ENCODE results near the gene CCDC146.
"Not testable (repeated sequence)": the region's sequence is repeated elsewhere in the genome, so short reads cannot be mapped to it uniquely, and the experiment has no call there.

Gene CCDC146

DNA sequence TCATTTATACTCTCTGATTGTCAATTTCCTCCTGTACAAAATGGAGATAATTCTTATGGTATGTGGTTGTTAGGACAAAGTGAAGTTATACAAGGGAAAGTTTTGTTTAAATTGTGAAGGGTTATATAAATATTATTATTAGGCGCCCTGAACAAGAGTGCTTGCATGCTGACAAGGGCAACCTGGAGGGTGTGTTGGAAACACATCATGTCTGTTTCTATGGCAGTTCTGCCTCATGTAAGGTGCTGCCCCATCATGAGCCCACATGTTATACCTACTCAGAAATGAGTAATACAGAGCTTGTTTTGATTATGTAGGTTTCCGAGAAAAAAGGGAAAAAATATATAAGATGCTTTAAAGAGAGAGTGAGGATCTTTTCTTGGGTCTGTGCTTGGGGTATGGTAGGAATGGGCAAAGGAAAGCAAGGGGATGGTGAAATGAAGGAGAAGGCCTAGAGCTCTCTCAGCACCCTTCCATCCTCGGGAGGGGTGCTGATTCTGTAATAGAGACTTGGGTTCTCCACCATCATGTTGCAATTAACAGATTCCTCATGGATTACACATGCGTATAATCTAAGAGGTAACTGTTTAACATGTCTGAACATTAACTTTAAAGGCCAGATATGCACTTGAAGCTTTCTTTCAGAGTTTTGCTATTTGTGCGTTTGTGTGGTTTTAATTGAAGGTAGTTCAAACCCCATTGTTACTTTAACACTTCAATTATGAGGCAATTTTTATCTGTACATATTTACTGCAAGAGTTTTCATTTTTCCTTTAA, 33.4 kb downstream of the CCDC146 start:
- H3K4me3 ChIP-seq (ENCODE audit: low read depth in 1 of 2, low read length in 2 of 2); H3K9me3 ChIP-seq (ENCODE audit: low read length); H3K4me1 ChIP-seq (ENCODE audit: insufficient read depth, low read length); H3K36me3 ChIP-seq (ENCODE audit: insufficient read depth, low read length); H3K9ac ChIP-seq (ENCODE audit: low read length); H3K27ac ChIP-seq (ENCODE audit: low read depth, low read length); H3K27me3 ChIP-seq (ENCODE audit: control insufficient read depth in 1 of 2, insufficient read depth in 2 of 2, low read length in 2 of 2): not testable (repeated sequence)

DNA sequence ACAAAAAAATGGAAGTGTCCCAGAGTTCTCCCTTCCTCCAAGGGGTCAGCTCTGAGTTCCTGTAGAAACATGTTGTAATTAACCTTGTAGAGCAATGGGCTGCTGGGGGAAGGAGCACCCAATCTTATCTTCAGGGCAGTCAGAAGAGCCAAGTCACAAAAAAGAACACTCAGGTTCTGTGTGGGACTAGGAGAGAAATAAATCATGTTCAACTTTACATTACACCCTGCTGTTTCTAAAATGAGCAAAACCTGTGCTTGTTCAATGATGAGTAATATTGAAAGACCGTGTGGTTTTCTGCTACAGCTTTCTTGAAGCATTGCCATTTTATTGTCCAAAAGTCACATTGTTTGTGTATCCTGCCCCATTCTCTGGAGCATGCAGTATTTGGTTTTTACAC, 34.6 kb downstream of the CCDC146 start:
- not testable (repeated sequence) for H3K4me1 ChIP-seq (ENCODE audit: insufficient read depth, low read length); H3K27ac ChIP-seq (ENCODE audit: low read depth, low read length); H3K9ac ChIP-seq (ENCODE audit: low read length); H3K9me3 ChIP-seq (ENCODE audit: low read length); H3K36me3 ChIP-seq (ENCODE audit: insufficient read depth, low read length); H3K27me3 ChIP-seq (ENCODE audit: control insufficient read depth in 1 of 2, insufficient read depth in 2 of 2, low read length in 2 of 2); H3K4me3 ChIP-seq (ENCODE audit: low read depth in 1 of 2, low read length in 2 of 2)

DNA sequence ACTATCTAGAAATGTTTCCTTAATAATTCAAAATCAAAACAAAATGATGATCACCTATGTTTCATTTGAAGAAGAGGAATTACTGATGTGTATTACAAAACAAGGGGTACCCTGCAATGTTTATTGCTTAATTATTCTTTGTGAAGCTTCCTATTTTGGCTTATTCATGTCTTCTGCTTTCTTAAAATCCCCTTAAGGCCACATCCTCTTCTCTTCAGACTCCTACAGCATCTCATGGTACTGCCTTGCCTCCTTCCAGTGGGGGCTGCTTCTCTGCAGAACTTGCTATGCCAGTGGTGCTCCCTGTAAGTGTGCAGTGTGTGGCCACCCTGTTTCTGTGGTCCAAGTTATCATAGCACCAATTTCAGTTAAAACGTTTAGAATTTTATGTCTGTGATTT, 35.0 kb downstream of the CCDC146 start:
- H3K36me3 ChIP-seq (ENCODE audit: insufficient read depth, low read length), result no peaks in the 10 kb centered on the region
- no peak overlapping the region for H3K27ac ChIP-seq (ENCODE audit: low read depth, low read length)
- no peaks in the 10 kb centered on the region for H3K9me3 ChIP-seq (ENCODE audit: low read length)
- H3K27me3 ChIP-seq (ENCODE audit: control insufficient read depth in 1 of 2, insufficient read depth in 2 of 2, low read length in 2 of 2), result no peaks in the 10 kb centered on the region
- H3K4me3 ChIP-seq (ENCODE audit: low read depth in 1 of 2, low read length in 2 of 2), result no peak overlapping the region
- H3K4me1 ChIP-seq (ENCODE audit: insufficient read depth, low read length), result peaks cover 5% of the 10 kb centered on the region
- H3K9ac ChIP-seq (ENCODE audit: low read length), result no peak overlapping the region

DNA sequence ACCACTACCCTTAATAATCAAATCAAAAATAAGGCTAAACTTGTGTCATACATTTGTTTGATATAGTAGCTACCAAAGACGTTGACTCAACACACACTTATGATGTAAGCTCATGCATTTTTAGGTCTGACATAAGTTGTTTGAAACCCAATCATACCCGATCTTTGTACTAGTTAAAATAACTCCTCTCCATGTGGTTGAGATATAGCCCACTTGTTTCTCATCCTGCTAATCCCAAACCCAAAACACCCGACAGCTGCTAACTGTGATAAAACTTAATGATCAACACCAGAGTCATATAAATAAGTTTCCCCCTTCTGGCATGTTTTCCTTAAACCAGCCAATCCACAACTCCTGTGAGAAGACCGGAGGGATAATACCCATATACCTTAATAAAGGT, 48.7 kb downstream of the CCDC146 start:
- H3K9me3 ChIP-seq (ENCODE audit: low read length); H3K27me3 ChIP-seq (ENCODE audit: control insufficient read depth in 1 of 2, insufficient read depth in 2 of 2, low read length in 2 of 2); H3K9ac ChIP-seq (ENCODE audit: low read length); H3K36me3 ChIP-seq (ENCODE audit: insufficient read depth, low read length); H3K4me3 ChIP-seq (ENCODE audit: low read depth in 1 of 2, low read length in 2 of 2); H3K27ac ChIP-seq (ENCODE audit: low read depth, low read length); H3K4me1 ChIP-seq (ENCODE audit: insufficient read depth, low read length): not testable (repeated sequence)

DNA sequence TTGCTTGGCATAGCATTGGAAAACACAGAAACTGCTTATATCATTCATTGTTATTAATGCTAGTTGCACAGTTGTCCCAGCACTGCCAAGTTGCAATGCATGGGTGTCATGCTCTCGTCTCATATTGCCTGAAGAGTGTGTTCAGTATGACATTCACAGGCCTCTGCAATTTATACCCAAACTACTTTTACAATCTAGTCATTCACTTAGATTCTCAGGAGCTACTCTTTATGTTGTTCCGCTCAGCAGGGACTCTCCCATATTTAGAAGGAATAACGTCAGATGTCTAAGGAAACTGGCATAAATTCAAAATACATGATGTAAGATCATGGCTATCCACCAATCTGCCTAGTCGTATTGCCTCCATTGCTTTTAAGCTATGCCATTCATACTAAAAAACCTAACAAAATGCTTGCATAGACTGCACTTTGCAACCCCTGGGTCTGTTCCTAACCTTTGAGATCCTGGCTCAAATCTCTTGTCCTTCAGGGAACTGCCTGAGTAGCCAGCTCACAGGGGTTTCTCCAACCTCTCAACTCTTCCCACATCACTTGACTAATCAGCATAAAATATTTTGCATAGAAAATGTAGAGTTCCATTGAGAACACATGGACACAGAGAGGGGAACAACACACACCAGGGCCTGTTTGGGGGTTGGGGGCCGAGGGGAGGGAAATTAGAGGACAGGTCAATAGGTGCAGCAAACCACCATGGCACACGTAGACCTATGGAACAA, 50.2 kb downstream of the CCDC146 start:
- H3K27me3 ChIP-seq (ENCODE audit: control insufficient read depth in 1 of 2, insufficient read depth in 2 of 2, low read length in 2 of 2); H3K36me3 ChIP-seq (ENCODE audit: insufficient read depth, low read length); H3K9me3 ChIP-seq (ENCODE audit: low read length); H3K4me1 ChIP-seq (ENCODE audit: insufficient read depth, low read length); H3K4me3 ChIP-seq (ENCODE audit: low read depth in 1 of 2, low read length in 2 of 2); H3K9ac ChIP-seq (ENCODE audit: low read length); H3K27ac ChIP-seq (ENCODE audit: low read depth, low read length): not testable (repeated sequence)

DNA sequence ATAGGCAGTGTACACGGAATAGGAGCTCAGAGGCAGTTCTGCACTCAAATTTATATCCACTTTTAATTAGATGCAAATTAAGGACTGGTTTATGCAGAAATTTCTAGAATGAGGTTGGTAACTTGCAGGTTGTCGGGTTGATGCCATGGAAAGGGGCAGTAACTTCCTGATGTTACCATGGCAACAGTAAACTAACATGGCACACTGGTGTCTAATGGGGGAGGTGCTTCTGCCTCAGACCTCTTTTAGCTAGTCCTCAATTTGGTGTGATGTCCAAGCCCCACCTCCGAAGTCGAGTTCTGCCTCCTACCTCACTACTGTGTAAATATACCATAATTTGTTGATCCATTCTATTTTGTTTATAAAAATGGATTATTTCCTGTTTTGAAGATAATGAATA, 52.0 kb downstream of the CCDC146 start:
- not testable (repeated sequence) for H3K27ac ChIP-seq (ENCODE audit: low read depth, low read length); H3K9me3 ChIP-seq (ENCODE audit: low read length); H3K4me3 ChIP-seq (ENCODE audit: low read depth in 1 of 2, low read length in 2 of 2)

DNA sequence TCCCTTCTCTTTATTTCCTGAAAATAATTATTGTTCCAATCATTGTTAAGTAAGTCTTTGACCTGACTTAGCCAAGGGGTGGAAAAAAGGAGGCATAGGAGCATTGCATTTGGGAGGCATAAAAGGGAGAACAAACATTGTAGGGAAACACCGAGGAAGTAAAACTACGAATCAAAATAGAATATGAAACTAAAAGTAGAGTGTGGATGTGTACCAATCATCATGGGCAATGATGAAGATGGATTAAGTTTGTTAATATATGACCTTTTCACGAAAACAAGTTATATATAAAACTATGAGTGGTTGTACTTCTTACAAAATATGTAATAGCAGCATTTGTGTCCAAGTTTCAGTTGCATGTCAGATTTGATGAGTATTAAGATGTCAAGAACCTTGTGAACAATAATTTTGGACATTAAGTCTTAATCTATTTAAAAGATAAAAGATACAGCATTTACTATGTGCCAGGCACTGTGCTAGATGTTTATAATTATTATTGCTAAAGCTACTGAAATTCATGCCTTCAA, 52.9 kb downstream of the CCDC146 start:
- not testable (repeated sequence) for H3K27me3 ChIP-seq (ENCODE audit: control insufficient read depth in 1 of 2, insufficient read depth in 2 of 2, low read length in 2 of 2); H3K4me1 ChIP-seq (ENCODE audit: insufficient read depth, low read length); H3K9ac ChIP-seq (ENCODE audit: low read length); H3K9me3 ChIP-seq (ENCODE audit: low read length); H3K27ac ChIP-seq (ENCODE audit: low read depth, low read length); H3K4me3 ChIP-seq (ENCODE audit: low read depth in 1 of 2, low read length in 2 of 2); H3K36me3 ChIP-seq (ENCODE audit: insufficient read depth, low read length)

More for the DNA sequence above, 52.0 kb downstream of the CCDC146 start:
- H3K36me3 ChIP-seq (ENCODE audit: insufficient read depth, low read length); H3K27me3 ChIP-seq (ENCODE audit: control insufficient read depth in 1 of 2, insufficient read depth in 2 of 2, low read length in 2 of 2); H3K9ac ChIP-seq (ENCODE audit: low read length); H3K4me1 ChIP-seq (ENCODE audit: insufficient read depth, low read length): not testable (repeated sequence)

DNA sequence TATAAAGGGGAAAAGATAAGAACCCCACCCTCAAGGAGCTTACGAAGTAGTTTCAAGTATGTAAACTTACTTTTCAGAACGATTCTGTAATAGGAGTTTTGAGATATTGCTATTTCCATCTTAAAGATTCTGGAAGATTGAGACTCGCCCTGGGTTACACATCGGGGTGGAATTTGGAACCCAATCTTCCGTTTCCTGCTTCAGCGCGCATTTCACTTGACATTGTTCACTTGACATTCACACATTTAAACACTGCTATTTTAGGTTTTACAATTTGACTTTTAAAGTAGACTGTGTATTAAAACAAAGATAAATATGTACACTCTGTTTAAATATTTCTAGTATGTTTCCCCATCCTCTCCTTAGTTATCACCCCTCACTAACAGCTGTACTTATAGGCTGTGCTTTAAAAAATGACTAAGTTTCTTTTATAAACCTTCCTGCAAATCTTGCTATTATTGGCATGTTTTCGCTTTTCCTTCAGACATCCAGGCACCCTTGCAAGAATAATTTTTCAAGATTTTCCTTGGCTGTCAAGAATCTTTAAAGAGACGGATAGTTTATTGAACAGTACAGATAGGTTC, 55.0 kb downstream of the CCDC146 start:
- H3K4me3 ChIP-seq (ENCODE audit: low read depth in 1 of 2, low read length in 2 of 2); H3K4me1 ChIP-seq (ENCODE audit: insufficient read depth, low read length); H3K27ac ChIP-seq (ENCODE audit: low read depth, low read length); H3K9me3 ChIP-seq (ENCODE audit: low read length); H3K36me3 ChIP-seq (ENCODE audit: insufficient read depth, low read length); H3K27me3 ChIP-seq (ENCODE audit: control insufficient read depth in 1 of 2, insufficient read depth in 2 of 2, low read length in 2 of 2); H3K9ac ChIP-seq (ENCODE audit: low read length): not testable (repeated sequence)

DNA sequence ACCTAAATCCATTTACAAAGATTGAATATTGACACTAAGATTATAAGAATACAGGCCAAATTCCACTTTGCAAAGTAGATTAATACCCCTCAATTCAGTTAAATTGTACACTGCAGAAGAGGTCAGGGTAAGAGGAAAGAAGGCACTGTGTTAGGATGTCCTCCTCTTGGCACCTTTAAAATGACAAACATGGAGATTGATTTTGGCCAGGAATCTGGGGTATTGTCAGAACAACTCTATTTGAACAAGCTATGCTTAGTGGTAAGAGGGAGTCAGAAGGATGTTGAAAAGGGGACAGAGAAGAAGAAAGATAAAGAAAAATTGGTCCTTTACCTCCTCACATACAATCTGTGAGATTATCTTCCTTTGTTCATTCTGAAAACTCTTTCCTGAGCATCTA, 55.6 kb downstream of the CCDC146 start:
- H3K9me3 ChIP-seq (ENCODE audit: low read length); H3K4me1 ChIP-seq (ENCODE audit: insufficient read depth, low read length); H3K27me3 ChIP-seq (ENCODE audit: control insufficient read depth in 1 of 2, insufficient read depth in 2 of 2, low read length in 2 of 2); H3K27ac ChIP-seq (ENCODE audit: low read depth, low read length); H3K9ac ChIP-seq (ENCODE audit: low read length); H3K4me3 ChIP-seq (ENCODE audit: low read depth in 1 of 2, low read length in 2 of 2); H3K36me3 ChIP-seq (ENCODE audit: insufficient read depth, low read length): not testable (repeated sequence)

DNA sequence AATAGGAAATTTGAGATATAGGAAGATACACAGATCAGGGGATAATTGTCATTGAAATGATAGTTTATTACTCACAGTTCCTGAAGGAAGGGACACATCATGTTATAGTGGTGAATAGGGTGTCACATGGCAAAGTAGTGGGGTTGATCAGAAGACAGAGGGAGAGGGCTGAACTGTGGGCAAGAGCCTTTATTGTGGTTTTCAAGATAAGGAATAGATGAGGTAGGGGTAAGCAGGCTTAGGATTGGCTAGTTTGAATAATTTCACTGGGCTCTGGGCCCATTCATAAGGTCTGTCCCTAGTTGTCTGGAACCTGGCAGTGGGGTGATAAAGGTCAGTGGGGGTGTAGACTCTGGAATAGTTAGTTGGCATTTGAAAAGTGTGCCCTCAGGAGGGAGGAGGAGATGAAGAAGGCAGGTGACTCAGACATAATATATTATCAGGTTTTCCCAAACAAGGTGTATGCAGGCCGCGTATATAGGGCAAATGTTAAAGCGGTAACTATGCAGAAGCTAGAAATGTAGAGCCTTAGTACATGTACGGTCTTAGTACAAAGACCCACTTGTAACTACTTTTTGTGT, 58.7 kb downstream of the CCDC146 start:
- Histone ChIP-seq H3K9me3 (ENCODE audit: low read length) (no peaks in the 10 kb centered on the region), H3K9ac (ENCODE audit: low read length) (no peak overlapping the region), H3K4me1 (ENCODE audit: insufficient read depth, low read length) (peaks cover 24% of the 10 kb centered on the region), H3K27ac (ENCODE audit: low read depth, low read length) (no peak overlapping the region), H3K4me3 (ENCODE audit: low read depth in 1 of 2, low read length in 2 of 2) (no peak overlapping the region), H3K36me3 (ENCODE audit: insufficient read depth, low read length) (no peaks in the 10 kb centered on the region), H3K27me3 (ENCODE audit: control insufficient read depth in 1 of 2, insufficient read depth in 2 of 2, low read length in 2 of 2) (no peaks in the 10 kb centered on the region)

DNA sequence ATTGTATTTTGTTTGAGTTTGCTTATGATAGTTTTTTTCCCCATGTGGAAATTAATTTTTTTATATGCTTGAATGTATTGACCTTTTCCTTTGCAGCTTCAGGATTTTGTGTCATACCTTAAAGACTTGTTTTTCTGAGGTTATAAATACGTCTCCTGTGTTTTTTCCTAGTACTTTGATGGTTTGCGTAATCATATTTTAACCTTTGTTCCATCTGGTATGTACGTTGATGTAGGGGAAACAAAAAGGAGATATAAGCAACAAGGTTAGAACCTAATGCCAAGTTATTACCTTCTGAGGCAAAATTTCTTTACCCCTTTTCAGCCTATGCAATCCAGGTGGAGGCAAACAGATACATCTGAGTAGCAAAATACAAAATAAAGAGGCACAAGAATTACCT, 59.3 kb downstream of the CCDC146 start:
- Histone ChIP-seq H3K36me3 (ENCODE audit: insufficient read depth, low read length) (no peaks in the 10 kb centered on the region), H3K4me3 (ENCODE audit: low read depth in 1 of 2, low read length in 2 of 2) (no peak overlapping the region), H3K4me1 (ENCODE audit: insufficient read depth, low read length) (peaks cover 24% of the 10 kb centered on the region), H3K9ac (ENCODE audit: low read length) (no peak overlapping the region), H3K27me3 (ENCODE audit: control insufficient read depth in 1 of 2, insufficient read depth in 2 of 2, low read length in 2 of 2) (no peaks in the 10 kb centered on the region), H3K27ac (ENCODE audit: low read depth, low read length) (no peak overlapping the region), H3K9me3 (ENCODE audit: low read length) (no peaks in the 10 kb centered on the region)

Data from muscle layer of colon (tissue), 2 donors.